Activated CD8-positive, alpha-beta memory T cell treated with anti-CD3 and anti-CD28 coated beads, Interleukin-2, amount 50 U/mL, for 48 hours (primary cell): ENCODE data around the gene CCL26.
"Not testable (repeated sequence)": the region's sequence is repeated elsewhere in the genome, so short reads cannot be mapped to it uniquely, and the experiment has no call there.

ENCODE experiments used
- DNase-seq: peaks from one replicate; pipeline ENCODE4 v3.0.0-alpha.2; 2020

Gene CCL26

DNA sequence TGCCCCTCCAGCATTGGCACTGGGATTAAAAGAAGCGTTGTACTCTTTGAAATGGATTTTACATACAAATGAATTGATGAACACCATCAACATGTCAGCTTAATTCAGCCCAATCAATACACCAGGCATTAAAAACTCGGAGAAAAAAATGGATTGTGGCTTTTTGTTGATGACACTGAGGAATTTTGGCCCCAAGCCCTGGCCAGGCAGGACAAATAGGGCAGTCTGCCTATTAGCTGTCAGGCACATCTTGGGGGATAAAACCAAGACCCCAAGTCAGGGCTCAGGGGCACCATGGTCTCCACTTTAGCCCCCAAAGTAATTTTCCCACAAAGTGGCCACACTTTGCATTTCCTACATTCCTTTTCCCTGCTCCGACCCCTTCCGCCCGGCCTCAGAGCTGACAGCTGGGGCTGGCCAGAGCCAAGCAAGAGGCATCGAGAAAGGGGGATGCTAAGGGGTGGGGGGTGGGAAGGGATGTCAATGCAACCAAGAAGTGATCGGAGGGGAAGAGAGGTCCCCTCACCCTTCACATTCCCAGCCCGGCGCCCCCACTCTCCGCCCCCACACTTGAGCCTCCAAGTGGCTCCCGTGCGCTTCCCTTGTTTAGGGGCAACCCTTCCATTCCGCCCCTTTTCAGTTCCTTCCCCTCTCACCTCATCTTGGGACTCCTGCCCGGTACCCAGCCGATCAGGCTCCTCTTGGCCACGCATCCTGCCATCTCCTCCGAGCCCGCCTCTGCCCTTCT is 34.0 kb downstream of the CCL26 start:
- no peak for DNase-seq

DNA sequence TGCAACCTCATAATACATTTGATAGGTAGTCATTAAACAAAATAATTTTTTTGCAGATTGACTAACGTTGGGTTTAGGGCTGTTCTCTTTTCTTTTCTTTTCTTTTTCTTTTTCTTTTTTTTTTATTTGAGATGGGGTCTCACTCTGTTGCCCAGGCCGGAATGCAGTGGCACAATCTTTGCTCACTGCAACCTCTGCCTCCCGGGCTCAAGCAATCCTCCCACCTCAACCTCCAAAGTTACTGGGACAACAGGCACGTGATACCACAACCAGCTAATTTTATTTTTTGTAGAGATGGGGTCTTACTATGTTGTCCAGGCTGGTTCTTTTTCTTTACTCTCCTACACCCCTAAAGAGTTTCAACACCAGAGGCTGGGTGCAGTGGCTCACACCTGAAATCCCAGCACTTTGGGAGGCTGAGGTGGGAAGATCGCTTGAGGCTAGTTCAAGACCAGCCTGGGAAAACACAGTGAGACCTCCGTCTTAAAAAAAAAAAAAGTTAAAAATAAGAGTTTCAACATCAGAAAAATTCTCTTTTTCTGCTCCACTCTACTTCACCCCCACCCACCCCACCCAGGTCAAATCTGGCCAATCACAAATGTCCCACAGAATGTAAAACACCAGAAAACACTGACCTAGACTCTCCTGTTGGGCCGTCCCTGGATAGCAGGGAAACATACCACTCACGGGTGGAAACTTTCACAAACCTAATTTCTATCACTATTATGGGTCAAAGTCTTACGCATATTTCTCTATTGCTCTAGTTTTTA is 36.2 kb downstream of the CCL26 start:
- no peak for DNase-seq

DNA sequence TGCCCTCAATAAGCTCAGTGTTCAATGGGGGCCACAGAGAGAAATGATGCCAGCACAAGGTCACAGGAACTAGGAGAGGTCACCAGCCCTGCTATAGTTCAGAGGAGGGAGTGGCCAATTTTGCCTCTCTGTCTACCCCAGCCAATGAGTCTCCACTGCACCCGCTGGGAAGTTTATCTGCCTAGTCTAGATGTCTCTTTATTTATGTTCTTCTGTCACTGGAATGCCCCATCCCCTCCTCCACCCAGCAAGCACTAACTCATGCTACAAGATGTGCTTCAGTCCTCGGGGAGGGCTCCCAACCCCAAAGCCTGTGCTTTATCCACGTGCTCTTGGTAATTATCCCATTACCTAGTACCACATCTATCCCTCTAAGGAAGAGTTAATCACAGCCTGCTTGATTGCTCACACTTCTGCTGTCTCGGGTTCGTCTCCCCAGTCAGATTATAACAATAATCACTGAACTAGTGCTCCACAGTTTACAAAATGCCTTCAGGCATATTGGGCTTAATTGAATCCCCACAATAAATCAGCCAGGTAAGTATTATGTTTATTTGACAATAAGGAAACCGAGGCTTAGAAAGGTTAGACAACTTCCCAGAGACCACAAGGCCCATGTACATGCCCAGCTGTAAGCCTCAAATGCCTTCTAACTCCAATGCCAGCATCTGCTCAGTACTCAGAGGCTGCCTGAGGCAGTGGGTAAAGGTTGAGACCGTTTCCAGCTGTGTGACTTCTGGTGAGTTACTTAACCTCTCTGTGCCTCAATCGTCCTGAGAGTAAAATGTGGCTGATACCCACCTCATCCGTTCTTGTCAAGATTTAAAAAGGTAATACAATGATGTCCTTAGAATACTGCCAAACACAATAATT is 37.2 kb downstream of the CCL26 start:
- DNase-seq, result no peak

DNA sequence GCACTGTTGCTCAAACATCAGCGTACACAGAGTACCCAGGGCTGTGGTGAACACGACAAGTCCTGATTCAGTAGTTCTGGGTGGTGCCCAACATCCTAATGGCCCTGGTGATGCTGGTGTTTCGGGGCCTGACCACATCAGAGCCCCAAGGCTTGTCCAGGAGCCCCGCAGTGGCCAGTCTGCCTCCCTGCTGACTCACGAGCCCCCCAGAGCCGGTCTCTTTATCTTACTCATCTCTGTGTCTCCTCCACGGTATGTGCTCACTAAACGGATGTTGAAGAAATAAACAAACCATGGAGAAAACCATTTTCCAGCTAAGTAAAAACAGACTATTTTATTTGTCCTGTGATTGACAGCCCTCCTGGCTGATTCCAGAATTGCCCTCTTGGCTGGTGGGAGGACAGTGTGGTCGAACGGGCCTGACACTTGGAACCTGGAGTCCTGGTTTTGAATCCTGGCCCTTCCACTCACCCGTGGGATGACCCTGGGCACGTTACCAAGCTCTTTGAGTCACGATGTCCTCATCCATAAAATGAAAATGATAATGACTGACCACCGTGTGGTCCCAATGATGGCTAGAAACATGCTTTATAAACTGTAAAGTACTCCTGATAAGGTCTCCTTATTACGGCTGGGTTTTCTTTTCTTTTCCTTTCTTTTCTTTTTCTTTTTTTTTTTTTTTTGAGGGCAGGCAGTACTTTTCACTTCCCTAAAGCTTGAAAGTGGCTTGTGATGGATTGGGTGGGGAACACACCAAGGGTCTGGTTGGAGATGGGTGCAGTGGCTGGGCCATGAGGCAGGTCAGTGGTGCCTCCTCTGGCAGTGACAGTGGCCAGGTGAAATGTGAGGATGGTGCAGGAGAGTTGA is 39.0 kb downstream of the CCL26 start:
- DNase-seq, result no peak

DNA sequence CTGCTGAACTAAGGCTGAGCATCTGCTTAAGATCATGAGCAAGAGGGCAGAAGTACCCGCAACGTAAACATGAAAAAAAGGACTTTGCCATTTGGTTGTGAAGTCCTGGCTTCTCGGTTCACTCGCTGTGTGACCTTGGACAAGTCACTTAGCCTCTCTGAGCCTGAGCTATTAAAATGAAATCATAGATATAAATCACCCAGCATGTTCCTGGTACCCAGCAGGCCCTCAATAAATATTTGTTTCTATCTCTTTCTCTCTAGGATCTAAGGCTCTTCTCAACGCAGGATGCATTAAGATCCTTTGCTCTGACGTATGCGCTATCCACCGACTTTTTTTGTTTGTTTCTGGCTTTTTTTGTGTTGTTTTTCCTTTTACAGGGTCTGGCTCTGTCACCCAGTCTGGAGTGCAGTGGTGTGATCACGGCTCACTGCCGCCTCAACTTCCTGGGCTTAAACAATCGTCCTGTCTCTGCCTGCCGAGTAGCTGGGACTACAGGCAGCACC is 39.9 kb downstream of the CCL26 start:
- no peak for DNase-seq

DNA sequence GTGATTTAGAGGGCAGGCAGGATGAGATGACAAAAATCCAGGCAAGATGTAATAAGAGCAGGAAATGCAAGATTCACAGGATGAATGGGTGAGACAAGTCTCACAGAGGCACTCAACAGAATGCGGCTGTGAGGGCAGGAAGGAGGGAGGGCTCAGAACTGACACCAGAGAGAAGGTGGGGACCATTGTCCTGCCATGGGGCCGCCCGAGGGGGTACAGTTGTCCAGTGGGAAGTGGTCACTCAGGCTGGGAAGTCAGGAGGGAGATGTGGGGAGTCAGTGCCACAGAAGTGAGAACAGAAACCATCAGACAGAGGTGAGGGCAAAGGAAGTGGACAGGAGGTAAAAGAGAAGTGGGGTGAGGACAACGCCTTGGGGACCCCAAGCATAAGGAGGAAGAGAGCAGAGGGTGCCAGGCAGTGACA is 42.1 kb downstream of the CCL26 start:
- DNase-seq, result no peak

DNA sequence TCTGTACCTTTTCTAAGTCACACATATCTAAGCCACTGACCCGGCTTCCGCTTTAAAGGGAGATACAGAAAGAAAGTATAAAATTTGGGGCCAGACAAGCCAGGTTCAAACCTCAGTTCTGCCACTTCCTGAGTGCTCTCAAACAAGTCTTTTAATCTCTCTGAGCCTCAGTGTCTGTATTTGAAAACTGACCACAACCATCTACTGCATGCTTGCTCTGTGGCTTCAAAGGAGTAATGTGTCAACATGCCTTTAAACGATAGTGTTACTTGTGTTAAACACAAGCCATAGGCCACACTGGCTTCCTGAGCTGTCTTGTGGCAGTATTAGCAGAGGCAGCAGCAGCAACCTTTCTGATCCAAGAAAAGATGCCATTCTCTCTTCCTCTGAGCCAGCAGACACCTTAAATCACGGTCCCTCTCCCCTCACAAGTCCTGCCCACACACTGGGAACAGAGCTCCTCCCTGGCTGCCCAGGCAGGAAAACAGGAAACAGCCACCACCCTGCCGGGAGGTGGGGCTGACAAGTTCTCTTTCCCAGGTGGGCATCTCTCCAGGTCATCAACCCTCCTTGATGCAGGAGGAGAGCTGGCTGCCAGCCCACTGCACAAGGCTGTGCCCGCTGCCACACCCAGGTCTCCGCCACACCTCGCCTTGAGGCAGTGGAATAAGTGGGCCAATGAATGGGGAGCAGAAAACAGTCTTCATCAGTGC is 44.0 kb downstream of the CCL26 start:
- DNase-seq, result peak; percentile 54

DNA sequence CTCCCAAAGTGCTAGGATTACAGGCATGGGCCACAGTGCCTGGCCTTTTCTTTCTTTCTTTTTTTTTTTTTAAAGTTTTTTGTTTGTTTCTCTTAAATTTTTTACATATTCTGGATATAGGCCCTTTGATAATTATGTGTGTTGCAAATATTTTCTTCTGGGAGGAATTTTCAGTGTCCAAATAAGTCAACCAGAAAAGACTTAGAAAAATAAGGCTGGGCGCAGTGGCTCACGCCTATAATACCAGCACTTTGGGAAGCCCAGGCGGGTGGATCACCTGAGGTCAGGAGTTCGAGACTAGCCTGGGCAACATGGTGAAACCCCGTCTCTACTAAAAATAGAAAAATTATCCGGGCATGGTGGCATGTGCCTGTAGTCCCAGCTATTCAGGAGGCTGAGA is 44.7 kb downstream of the CCL26 start:
- DNase-seq, result not testable (repeated sequence)

DNA sequence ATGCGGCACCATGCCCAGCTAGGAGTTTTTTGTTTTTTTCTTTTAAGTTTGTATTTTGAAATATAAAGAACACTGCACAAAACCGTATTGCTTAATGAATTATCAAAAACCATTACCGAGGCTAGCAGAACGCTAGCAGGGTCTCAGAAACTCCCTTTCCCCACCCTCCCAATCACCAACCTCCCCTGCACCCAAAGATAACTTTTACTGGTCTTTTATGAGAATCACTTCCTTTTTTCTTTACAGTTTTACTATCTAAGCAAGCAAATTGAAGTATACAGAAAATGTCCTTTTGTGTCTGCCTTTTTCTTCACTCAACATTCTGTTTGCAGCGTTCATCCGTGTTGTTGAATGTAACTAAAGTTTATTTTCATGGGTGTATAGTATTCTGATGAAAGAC is 46.7 kb downstream of the CCL26 start:
- DNase-seq, result no peak

DNA sequence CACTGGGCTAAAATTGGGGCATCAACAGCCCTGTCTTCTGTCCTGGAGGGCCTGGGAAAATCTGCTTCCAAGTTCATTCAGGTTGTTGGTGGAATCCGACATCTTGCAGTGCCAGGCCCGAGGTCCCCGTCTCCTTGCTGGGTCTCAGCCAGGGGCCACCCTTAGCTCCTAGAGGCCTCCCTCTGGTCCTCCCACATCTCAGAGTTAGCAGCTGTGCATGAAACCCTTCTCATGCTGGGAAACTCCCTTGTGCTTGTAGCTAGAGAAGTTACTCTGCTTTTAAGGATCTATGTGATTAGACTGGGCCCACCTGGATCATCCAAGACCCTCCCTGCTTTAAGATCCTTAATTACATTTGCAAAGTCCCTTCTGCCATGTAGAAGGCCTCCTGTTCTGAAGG is 48.6 kb downstream of the CCL26 start:
- no peak for DNase-seq

DNA sequence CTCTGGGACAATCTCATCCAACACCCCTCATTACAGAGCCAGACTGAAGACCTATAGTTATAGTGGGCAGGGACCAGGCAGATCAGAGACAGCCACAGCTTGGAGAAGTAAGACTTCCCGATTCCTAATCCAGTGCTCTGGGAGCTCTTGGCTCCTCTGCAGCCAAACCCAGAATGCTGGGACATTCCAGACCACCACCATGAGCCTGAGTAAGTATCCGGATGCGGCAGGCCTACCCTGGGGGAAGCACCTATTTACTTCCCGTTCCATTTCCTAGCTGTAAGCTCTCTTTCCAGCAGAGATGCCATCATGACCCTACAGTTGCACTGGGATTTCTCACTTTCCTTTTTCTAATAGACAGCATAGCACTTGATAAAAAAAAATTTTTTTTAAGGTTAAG is 49.6 kb downstream of the CCL26 start:
- DNase-seq, result no peak

DNA sequence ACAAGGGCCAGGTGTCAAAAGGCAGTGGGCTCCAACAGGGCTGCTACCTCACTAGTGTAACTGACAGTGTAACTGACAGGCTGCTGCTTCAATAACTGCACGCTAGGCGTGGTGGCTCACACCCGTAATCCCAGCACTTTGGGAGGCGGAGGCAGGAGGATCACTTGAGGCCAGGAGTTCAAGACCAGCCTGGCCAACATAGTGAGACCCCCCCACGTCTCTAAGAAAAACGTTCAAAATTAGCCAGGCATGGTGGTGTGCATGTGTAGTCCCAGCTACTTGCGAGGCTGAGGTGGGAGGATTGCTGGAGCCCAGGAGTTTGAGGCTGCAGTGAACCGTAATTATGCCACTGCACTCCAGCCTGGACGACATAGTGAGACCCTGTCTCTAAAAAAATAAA is 50.1 kb downstream of the CCL26 start:
- DNase-seq, result not testable (repeated sequence)

DNA sequence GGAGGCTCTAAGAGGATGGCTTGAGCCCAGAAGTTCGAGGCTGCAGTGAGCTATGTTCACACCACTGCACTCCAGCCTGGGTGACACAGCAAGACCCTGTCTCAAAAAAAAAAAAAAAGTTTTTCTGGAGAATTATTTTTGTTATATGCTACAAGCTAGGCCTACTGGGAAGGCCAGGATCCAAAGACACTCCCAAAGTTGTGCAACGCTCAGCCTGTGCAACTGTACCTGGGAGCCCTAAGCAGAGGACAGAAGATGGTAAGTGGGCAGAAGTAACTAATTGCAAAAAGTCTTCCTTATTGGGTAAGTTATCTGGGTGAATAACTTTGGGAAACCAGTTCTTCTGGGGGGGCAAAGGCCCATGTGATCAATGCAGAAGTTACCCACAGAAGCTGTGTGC is 50.6 kb downstream of the CCL26 start:
- DNase-seq, result no peak

DNA sequence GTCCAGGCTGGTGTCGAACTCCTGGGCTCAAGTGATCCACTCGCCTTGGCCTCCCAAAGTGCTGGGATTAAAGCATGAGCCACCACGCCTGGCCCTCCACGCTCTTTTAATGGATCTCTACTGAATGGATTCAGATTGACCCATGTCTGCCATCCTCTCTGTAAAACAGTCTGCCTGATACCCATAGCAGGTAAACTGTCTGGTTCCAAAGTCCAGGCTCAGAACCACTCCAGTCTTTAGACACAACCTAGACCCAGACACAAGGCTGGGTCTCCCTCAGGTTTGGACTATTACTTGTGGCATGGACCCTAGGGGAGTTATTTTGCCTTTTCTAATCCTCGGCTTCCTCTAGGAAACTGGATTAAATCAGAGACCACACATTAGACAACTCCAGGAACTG is 52.4 kb downstream of the CCL26 start:
- DNase-seq, result no peak
